ENCODE results near the gene NHERF1. TPM values are rescaled to one million over a fixed set of nuclear protein-coding genes. Genes with fewer than 3 reads are reported as not detected.

The NHERF1 gene
- total and polyA plus RNA-seq, 5 experiments from 2014 or later = 158 to 351 (median 277) TPM

GRCh38 chr17:74736513-74737298, 11.7 kb upstream of the NHERF1 start, which contains the start of gene RAB37:
RAB37 (plus strand) TSS chr17:74737256; CDS start chr17:74737273, 17 bp downstream.
- DNase-seq (peak; percentile 36 to 76 (median 56)), ATAC-seq (peak; percentile 49 to 56)
- H3K36me3 Mint-ChIP-seq = no peaks in the 10 kb centered on the region
- H3K4me1 Mint-ChIP-seq = peaks cover 22 to 53% (median 51%) of the 10 kb centered on the region in 4 donors
- POLR2A ChIA-PET = interaction anchor here (0.6 to 5.6 kb wide), 22 partner anchors 10 to 357 kb away, joined by 3 to 200 read pairs (median 6); partner anchors contain the start of genes FDXR, NAT9 and NHERF1
- peak within 1 kb of the TSS; percentile 86 to 98 (median 94) for H3K4me3 Mint-ChIP-seq
- no peaks in the 10 kb centered on the region for H3K9me3 Mint-ChIP-seq
- H3K27ac Mint-ChIP-seq = peak within 1 kb of the TSS; percentile 90 to 99 (median 94)
- no peaks in the 10 kb centered on the region for H3K27me3 Mint-ChIP-seq

- Mint-ChIP-seq H3K9me3 (no peaks in the 10 kb centered on the region), H3K4me1 (peaks cover 28 to 60% (median 58%) of the 10 kb centered on the region in 4 donors), H3K36me3 (no peaks in the 10 kb centered on the region), H3K27me3 (no peaks in the 10 kb centered on the region), H3K27ac (peak overlapping the region; percentile 87 to 99 (median 94)), H3K4me3 (peak overlapping the region; percentile 86 to 98 (median 94))
- DNase-seq = peak in 9 of 10 donors; percentile 36 to 60 (median 46)
- peak; percentile 27 to 41 for ATAC-seq
- POLR2A ChIA-PET = interaction anchor here (0.5 to 5.6 kb wide), 18 partner anchors 13 to 532 kb away, joined by 3 to 200 read pairs (median 7); partner anchors contain the start of genes FDXR, NAT9 and NHERF1
These were observed 11.0 kb upstream of the NHERF1 start for GRCh38 chr17:74737299-74738050.

- H3K27me3 Mint-ChIP-seq = no peaks in the 10 kb centered on the region
- peak overlapping the region; percentile 87 to 99 (median 94) for H3K27ac Mint-ChIP-seq
- no peaks in the 10 kb centered on the region for H3K9me3 Mint-ChIP-seq
- peak; percentile 71 to 78 for ATAC-seq
- H3K4me1 Mint-ChIP-seq = peaks cover 33 to 69% (median 67%) of the 10 kb centered on the region in 4 donors
- peak overlapping the region; percentile 86 to 98 (median 94) for H3K4me3 Mint-ChIP-seq
- peak; percentile 39 to 92 (median 78) for DNase-seq
- no peaks in the 10 kb centered on the region for H3K36me3 Mint-ChIP-seq
- POLR2A ChIA-PET = interaction anchor here (0.5 to 5.6 kb wide), 18 partner anchors 12 to 531 kb away, joined by 3 to 200 read pairs (median 6); partner anchors contain the start of genes FDXR, NAT9 and NHERF1
These were observed 10.1 kb upstream of the NHERF1 start for GRCh38 chr17:74738051-74738996.

GRCh38 chr17:74739227-74739831, 9.1 kb upstream of the NHERF1 start:
- Mint-ChIP-seq H3K4me1 (peaks cover 41 to 79% (median 77%) of the 10 kb centered on the region in 4 donors), H3K4me3 (peak overlapping the region; percentile 86 to 98 (median 94)), H3K36me3 (peaks cover 0 to 1% (median 0%) of the 10 kb centered on the region in 3 donors), H3K9me3 (no peaks in the 10 kb centered on the region), H3K27me3 (no peaks in the 10 kb centered on the region), H3K27ac (peak overlapping the region; percentile 87 to 99 (median 94))
- DNase-seq (peak in 3 of 10 donors; percentile 30 to 41 (median 34)), ATAC-seq (no peak)
- POLR2A ChIA-PET = interaction anchor here (0.7 to 5.6 kb wide), 10 partner anchors 11 to 147 kb away, joined by 3 to 200 read pairs (median 22); partner anchors contain the start of genes CD300LD, FDXR, NAT9 and NHERF1

DNA sequence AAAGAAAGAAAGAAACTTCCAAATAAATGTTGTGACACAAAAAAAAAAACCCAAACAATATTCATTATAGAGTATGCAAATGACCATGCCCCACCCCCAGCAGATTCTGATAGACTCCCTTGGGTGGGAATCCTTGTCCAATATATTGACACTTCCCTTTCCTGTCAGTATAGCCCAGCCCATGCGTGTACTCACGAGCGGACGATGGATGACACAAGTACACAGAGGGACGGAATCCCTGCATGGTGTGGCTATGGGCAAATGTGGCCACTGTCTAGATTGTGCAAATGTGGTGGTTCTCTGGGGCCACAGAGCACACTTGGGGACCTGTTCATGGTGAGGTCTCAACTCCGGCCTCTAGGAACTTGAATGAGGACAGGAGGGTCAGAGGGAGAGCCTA, 8.3 kb upstream of the NHERF1 start:
- Mint-ChIP-seq H3K4me3 (peak overlapping the region; percentile 8 to 86 (median 56)), H3K36me3 (peaks cover 0 to 1% (median 0%) of the 10 kb centered on the region in 3 donors), H3K4me1 (peaks cover 42 to 81% (median 76%) of the 10 kb centered on the region in 4 donors), H3K27ac (peak overlapping the region; percentile 73 to 99 (median 94)), H3K9me3 (no peaks in the 10 kb centered on the region), H3K27me3 (no peaks in the 10 kb centered on the region)
- ATAC-seq = no peak
- DNase-seq = no peak
- POLR2A ChIA-PET = interaction anchor here (0.6 to 5.6 kb wide), 6 partner anchors 10 to 340 kb away, joined by 3 to 200 read pairs (median 27); partner anchors contain the start of genes NAT9 and NHERF1

GRCh38 chr17:74740641-74741387, 7.6 kb upstream of the NHERF1 start:
- Mint-ChIP-seq H3K4me3 (peak overlapping the region in 8 of 10 donors; percentile 31 to 88 (median 84)), H3K27ac (peak overlapping the region; percentile 90 to 99 (median 96)), H3K36me3 (peaks cover 0 to 1% (median 0%) of the 10 kb centered on the region in 3 donors), H3K27me3 (no peaks in the 10 kb centered on the region), H3K9me3 (no peaks in the 10 kb centered on the region), H3K4me1 (peaks cover 42 to 83% (median 77%) of the 10 kb centered on the region in 4 donors)
- DNase-seq = no peak
- POLR2A ChIA-PET = interaction anchor here (0.5 to 3.2 kb wide), 15 partner anchors 10 to 1999 kb away, joined by 3 to 31 read pairs (median 4); partner anchors contain the start of gene NAT9
- ATAC-seq = no peak

DNA sequence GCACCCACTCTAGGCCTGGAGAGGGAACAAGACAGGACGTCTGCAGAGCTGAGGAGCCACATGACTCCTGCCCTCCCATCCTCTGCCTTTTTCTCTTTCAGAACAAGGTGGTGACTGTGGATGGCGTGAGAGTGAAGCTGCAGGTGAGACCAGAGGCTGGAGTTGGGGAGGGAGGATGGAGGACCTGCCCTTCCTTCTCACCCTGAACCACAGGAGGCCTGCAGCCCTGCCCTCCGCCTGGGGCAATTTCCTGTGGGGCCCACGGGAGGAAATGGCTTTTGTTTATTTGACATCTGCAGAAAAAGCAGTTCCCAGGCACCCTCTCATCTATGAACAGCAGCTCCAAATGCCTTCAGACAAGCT, 6.3 kb upstream of the NHERF1 start:
- DNase-seq (peak in 5 of 10 donors; percentile 43 to 71 (median 60)), ATAC-seq (peak; percentile 4 to 16)
- POLR2A ChIA-PET = interaction anchor here (0.6 to 3.2 kb wide), 15 partner anchors 8 to 131 kb away, joined by 3 to 31 read pairs (median 5); partner anchors contain the start of genes CD300LF, FDXR and NAT9
- no peaks in the 10 kb centered on the region for H3K27me3 Mint-ChIP-seq
- H3K36me3 Mint-ChIP-seq = peaks cover 0 to 1% (median 0%) of the 10 kb centered on the region in 3 donors
- no peaks in the 10 kb centered on the region for H3K9me3 Mint-ChIP-seq
- peaks cover 42 to 88% (median 85%) of the 10 kb centered on the region in 4 donors for H3K4me1 Mint-ChIP-seq
- peak overlapping the region; percentile 90 to 99 (median 96) for H3K27ac Mint-ChIP-seq
- H3K4me3 Mint-ChIP-seq = peak overlapping the region; percentile 64 to 88 (median 84)

- POLR2A ChIA-PET = interaction anchor here (0.6 to 3.2 kb wide), 13 partner anchors 7 to 130 kb away, joined by 3 to 31 read pairs (median 5); partner anchors contain the start of genes CD300LF, FDXR and NAT9
These were observed 5.4 kb upstream of the NHERF1 start for GRCh38 chr17:74742978-74743545.

DNA sequence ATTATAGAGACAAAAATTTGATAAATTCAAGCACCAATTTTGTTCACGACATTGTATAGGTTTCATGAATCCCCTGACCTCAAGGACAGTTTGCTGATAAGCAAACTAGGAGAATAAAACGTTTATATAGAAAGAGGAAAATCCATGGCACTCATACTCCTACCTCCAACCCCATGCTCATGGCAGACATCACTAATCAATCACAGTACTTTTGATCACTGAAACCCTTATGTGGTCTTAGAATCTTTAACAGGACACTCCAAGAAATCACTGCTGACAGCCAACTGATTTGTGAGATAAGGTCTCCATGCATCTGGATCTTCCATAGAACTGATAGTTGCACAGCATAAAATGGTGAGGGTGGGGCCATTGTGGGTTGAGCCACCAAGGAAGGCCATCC, 4.7 kb upstream of the NHERF1 start:
- DNase-seq (no peak), ATAC-seq (no peak)
- POLR2A ChIA-PET = interaction anchor here (0.8 to 13.2 kb wide), 4 partner anchors 6 to 32 kb away, joined by 3 to 231 read pairs (median 180); partner anchors contain the start of genes NAT9 and RAB37

More at GRCh38 chr17:74742978-74743545, 5.4 kb upstream of the NHERF1 start:
- ATAC-seq (no peak), DNase-seq (no peak)
- H3K4me1 Mint-ChIP-seq = peaks cover 41 to 92% (median 91%) of the 10 kb centered on the region in 4 donors
- peak overlapping the region; percentile 64 to 88 (median 84) for H3K4me3 Mint-ChIP-seq
- no peaks in the 10 kb centered on the region for H3K27me3 Mint-ChIP-seq
- H3K27ac Mint-ChIP-seq = peak overlapping the region; percentile 90 to 99 (median 95)
- no peaks in the 10 kb centered on the region for H3K9me3 Mint-ChIP-seq
- H3K36me3 Mint-ChIP-seq = peaks cover 0 to 1% (median 0%) of the 10 kb centered on the region in 3 donors

More for the DNA sequence above, 4.7 kb upstream of the NHERF1 start:
- H3K9me3 Mint-ChIP-seq = no peaks in the 10 kb centered on the region
- H3K4me3 Mint-ChIP-seq = peak overlapping the region in 9 of 10 donors; percentile 67 to 88 (median 85)
- peaks cover 40 to 86% (median 84%) of the 10 kb centered on the region in 4 donors for H3K4me1 Mint-ChIP-seq
- H3K36me3 Mint-ChIP-seq = peaks cover 0 to 1% (median 0%) of the 10 kb centered on the region in 3 donors
- no peaks in the 10 kb centered on the region for H3K27me3 Mint-ChIP-seq
- H3K27ac Mint-ChIP-seq = peak overlapping the region; percentile 86 to 99 (median 95)
